HepG2 (cell line): Measurements from ENCODE around the gene ATN1. TPM values are rescaled to one million over a fixed set of nuclear protein-coding genes. Genes with fewer than 3 reads are reported as not detected.

Experiments
- EZH2 ChIP-seq: conservative IDR thresholded peaks from 2 replicates; pipeline ENCODE4 v1.6.1; 2012; ENCODE audit warnings: mild to moderate bottlenecking, low read depth, low read length, moderate library complexity
- GATA4 ChIP-seq: sonication (generic); IDR thresholded peaks from 2 replicates; pipeline ENCODE4 v1.6.1; 2016; ENCODE audit warnings: antibody characterized with exemption, low read depth, borderline replicate concordance
- NFE2 ChIP-seq: sonication (generic); formaldehyde crosslinking; IDR thresholded peaks from 2 replicates; pipeline ENCODE4 v1.4.0; 2020; ENCODE audit warnings: missing genetic modification reagents
- PHF5A ChIP-seq: IDR thresholded peaks from one replicate; pipeline ENCODE4 v1.6.1; 2018; ENCODE audit warnings: low read depth, missing genetic modification reagents; ENCODE audit not compliant: unreplicated experiment
- REL ChIP-seq: sonication (generic); formaldehyde crosslinking; conservative IDR thresholded peaks from 2 replicates; pipeline ENCODE4 v1.8.0; 2022; ENCODE audit warnings: mild to moderate bottlenecking, missing genetic modification reagents, moderate library complexity
- WIZ ChIP-seq: sonication (generic); formaldehyde crosslinking; IDR thresholded peaks from 2 replicates; pipeline ENCODE4 v1.5.1; 2020; ENCODE audit warnings: mild to moderate bottlenecking, missing genetic modification reagents
- ZBTB26 ChIP-seq: IDR thresholded peaks from 2 replicates; pipeline ENCODE4 v1.6.1; 2016; ENCODE audit warnings: missing compliant biosample characterization, missing genetic modification reagents, borderline replicate concordance
- ZBTB7B ChIP-seq: sonication (generic); formaldehyde crosslinking; IDR thresholded peaks from 2 replicates; pipeline ENCODE4 v1.4.0; 2020; ENCODE audit warnings: missing genetic modification reagents
- ZKSCAN8 ChIP-seq: IDR thresholded peaks from 2 replicates; pipeline ENCODE4 v1.6.1; 2016; ENCODE audit warnings: borderline replicate concordance, missing genetic modification reagents, missing compliant biosample characterization
- ZMAT5 ChIP-seq: sonication (generic); formaldehyde crosslinking; IDR thresholded peaks from 2 replicates; pipeline ENCODE4 v1.5.0; 2020; ENCODE audit warnings: mild to moderate bottlenecking, low read depth, missing genetic modification reagents, borderline replicate concordance
- ZNF101 ChIP-seq: sonication (generic); formaldehyde crosslinking; IDR thresholded peaks from 2 replicates; pipeline ENCODE4 v1.4.0; 2020; ENCODE audit warnings: mild to moderate bottlenecking, low read depth, missing genetic modification reagents, borderline replicate concordance
- ZNF891 ChIP-seq: sonication (generic); formaldehyde crosslinking; IDR thresholded peaks from 2 replicates; pipeline ENCODE4 v1.5.0; 2020; ENCODE audit warnings: mild to moderate bottlenecking, missing genetic modification reagents
- polyA plus RNA-seq, 8 experiments: library from polyadenylated mRNA; depleted of rRNA in 3 of 8; stranded (reverse) in 7 of 8; unstranded in 1 of 8; fragments of >200 nt; fragmentation: Illumina TruSeq in 4 of 8; extraction: Trizol in 4 of 8; gene quantifications; 2 replicates each; pipeline versions ENCODE4 v1.2.1 to v1.2.3, GENCODE V29; 2011 to 2016; ENCODE audit warnings: low read depth in 4 of 8, missing spikeins in 1 of 8, mixed read lengths in 1 of 8; ENCODE audit not compliant: insufficient read depth in 1 of 8
- total RNA-seq, 5 experiments: library from RNA; depleted of rRNA; stranded (reverse); fragments of >200 nt; fragmentation: Illumina TruSeq; extraction: Trizol; gene quantifications; 2 replicates each; pipeline ENCODE4 v1.2.3, GENCODE V29; 2016; ENCODE audit warnings: low read depth in 1 of 5
- TF ChIP-seq, protein P1 (sequence below): sonication (generic); formaldehyde crosslinking; IDR thresholded peaks from 2 replicates; pipeline ENCODE4 v1.5.0; 2020; ENCODE audit warnings: missing genetic modification reagents, mild to moderate bottlenecking, borderline replicate concordance
- TF ChIP-seq, protein P2 (sequence below): IDR thresholded peaks from 2 replicates; pipeline ENCODE4 v1.6.1; 2018; ENCODE audit warnings: missing genetic modification reagents
- TF ChIP-seq, protein P3 (sequence below), 2 experiments: fragments of 450-650 bp in 1 of 2; sonication (generic) in 1 of 2; formaldehyde crosslinking in 1 of 2; IDR thresholded peaks; 2 replicates each; pipeline versions ENCODE4 v1.6.1 to v1.8.0; 2016 to 2022; ENCODE audit warnings: antibody characterized with exemption in 1 of 2, mild to moderate bottlenecking in 1 of 2, missing genetic modification reagents in 1 of 2

The ATN1 gene
- total and polyA plus RNA-seq, 2 of the 13 experiments (the other 11 are each of a cell fraction or from before 2014, with no cell fraction given): 2.1 to 8.6 TPM

DNA sequence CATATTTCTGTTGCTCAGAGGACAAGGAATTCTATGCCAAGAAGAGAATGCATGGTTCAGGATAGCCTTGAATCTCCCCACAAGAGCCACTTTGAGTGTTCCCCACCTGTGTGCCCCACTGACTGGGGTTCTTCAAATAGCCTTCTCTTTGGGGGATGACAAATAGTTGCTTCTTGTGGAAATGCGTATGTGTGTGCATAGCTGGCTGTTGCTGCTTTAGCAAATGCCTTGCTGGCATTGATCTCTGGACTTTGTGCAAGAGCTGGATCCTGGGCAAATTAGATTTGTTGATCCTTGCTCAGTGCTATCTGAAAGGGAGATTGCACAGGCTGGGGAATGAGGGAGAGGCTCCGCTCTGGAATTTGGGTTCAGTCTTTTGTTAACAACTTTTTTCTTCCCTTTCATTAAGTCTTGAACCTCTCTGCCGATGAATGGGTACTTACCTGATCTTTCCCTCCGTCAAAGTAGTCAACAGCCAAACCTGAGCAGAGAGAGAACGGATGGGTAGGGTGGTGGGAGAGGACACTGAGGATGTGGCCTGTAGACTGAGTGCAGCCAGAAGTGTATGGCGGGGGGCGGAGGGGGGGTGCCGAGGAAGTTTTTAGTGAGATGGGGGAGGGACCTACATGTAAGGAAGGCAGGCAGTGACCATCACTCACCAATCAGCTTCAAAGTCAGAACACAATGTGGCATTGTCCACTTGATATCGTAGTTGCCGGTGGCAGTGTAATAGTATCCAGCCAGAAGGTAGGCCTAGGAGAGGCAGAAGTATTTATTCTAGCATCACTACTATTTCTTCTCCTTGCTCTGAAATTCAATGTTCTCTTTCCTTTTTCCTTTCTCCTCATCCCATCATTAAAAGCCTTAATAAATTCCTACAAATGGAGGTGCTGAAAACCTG, 53.6 kb downstream of the ATN1 start (continued):
- TF ChIP-seq NFE2 (CRISPR knock-in tag) (no peak), EZH2 (no peak), ZMAT5 (no peak), PHF5A (CRISPR knock-in tag) (peak; percentile 52), ZBTB7B (CRISPR knock-in tag) (0 out of 2 replicates have a peak, but pooled peaks have one; percentile 46), ZNF101 (CRISPR knock-in tag) (no peak), WIZ (CRISPR knock-in tag) (0 out of 2 replicates have a peak, but pooled peaks have one; percentile 44), ZNF891 (no peak), GATA4 (no peak), ZBTB26 (CRISPR knock-in tag) (0 out of 2 replicates have a peak, but pooled peaks have one; percentile 22), ZKSCAN8 (CRISPR knock-in tag) (no peak), REL (CRISPR knock-in tag) (no peak)
- TF ChIP-seq, protein P1, sequence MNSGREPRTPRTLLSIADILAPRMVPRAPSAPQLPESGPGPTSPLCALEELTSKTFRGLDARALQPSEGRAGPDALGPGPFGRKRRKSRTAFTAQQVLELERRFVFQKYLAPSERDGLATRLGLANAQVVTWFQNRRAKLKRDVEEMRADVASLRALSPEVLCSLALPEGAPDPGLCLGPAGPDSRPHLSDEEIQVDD (CRISPR knock-in tag): no peak
- TF ChIP-seq, protein P2, sequence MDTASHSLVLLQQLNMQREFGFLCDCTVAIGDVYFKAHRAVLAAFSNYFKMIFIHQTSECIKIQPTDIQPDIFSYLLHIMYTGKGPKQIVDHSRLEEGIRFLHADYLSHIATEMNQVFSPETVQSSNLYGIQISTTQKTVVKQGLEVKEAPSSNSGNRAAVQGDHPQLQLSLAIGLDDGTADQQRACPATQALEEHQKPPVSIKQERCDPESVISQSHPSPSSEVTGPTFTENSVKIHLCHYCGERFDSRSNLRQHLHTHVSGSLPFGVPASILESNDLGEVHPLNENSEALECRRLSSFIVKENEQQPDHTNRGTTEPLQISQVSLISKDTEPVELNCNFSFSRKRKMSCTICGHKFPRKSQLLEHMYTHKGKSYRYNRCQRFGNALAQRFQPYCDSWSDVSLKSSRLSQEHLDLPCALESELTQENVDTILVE: peak; percentile 36; the same call in 1 of the 2 replicates
- TF ChIP-seq, protein P3, sequence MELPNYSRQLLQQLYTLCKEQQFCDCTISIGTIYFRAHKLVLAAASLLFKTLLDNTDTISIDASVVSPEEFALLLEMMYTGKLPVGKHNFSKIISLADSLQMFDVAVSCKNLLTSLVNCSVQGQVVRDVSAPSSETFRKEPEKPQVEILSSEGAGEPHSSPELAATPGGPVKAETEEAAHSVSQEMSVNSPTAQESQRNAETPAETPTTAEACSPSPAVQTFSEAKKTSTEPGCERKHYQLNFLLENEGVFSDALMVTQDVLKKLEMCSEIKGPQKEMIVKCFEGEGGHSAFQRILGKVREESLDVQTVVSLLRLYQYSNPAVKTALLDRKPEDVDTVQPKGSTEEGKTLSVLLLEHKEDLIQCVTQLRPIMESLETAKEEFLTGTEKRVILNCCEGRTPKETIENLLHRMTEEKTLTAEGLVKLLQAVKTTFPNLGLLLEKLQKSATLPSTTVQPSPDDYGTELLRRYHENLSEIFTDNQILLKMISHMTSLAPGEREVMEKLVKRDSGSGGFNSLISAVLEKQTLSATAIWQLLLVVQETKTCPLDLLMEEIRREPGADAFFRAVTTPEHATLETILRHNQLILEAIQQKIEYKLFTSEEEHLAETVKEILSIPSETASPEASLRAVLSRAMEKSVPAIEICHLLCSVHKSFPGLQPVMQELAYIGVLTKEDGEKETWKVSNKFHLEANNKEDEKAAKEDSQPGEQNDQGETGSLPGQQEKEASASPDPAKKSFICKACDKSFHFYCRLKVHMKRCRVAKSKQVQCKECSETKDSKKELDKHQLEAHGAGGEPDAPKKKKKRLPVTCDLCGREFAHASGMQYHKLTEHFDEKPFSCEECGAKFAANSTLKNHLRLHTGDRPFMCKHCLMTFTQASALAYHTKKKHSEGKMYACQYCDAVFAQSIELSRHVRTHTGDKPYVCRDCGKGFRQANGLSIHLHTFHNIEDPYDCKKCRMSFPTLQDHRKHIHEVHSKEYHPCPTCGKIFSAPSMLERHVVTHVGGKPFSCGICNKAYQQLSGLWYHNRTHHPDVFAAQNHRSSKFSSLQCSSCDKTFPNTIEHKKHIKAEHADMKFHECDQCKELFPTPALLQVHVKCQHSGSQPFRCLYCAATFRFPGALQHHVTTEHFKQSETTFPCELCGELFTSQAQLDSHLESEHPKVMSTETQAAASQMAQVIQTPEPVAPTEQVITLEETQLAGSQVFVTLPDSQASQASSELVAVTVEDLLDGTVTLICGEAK (IDR thresholded peaks at IDR 0.05): no peak
- TF ChIP-seq, protein P3 (CRISPR knock-in tag; IDR thresholded peaks at IDR 0.05): no peak
